HepG2 (cell line): ENCODE results near the gene ANKRA2. TPM values are rescaled to one million over a fixed set of nuclear protein-coding genes. Genes with fewer than 3 reads are reported as not detected.
A peak's percentile ranks its signal among the peaks of the same experiment; 100 is the strongest.

ENCODE experiments used
- BCL6 ChIP-seq: IDR thresholded peaks from 2 replicates; pipeline ENCODE4 v1.6.1; 2016; ENCODE audit warnings: missing genetic modification reagents, missing compliant biosample characterization
- CCAR2 ChIP-seq: fragments of 200-400 bp; formaldehyde crosslinking; optimal IDR thresholded peaks from 2 replicates; pipeline ENCODE3; 2018; ENCODE audit warnings: low read depth, mild to moderate bottlenecking, low read length, moderate library complexity
- FOXK2 ChIP-seq: fragments of 450-650 bp; IDR thresholded peaks from 2 replicates; pipeline ENCODE4 v1.6.1; 2016
- HHEX ChIP-seq: IDR thresholded peaks from 2 replicates; pipeline ENCODE4 v1.6.1; 2016; ENCODE audit warnings: control low read depth
- HOXA3 ChIP-seq: sonication (generic); formaldehyde crosslinking; IDR thresholded peaks from 2 replicates; pipeline ENCODE4 v1.5.0; 2020; ENCODE audit warnings: missing genetic modification reagents
- SETDB1 ChIP-seq: sonication (generic); formaldehyde crosslinking; IDR thresholded peaks from 2 replicates; pipeline ENCODE4 v1.5.1; 2020; ENCODE audit warnings: missing genetic modification reagents, mild to moderate bottlenecking, borderline replicate concordance
- SIX1 ChIP-seq: sonication (generic); formaldehyde crosslinking; IDR thresholded peaks from 2 replicates; pipeline ENCODE4 v1.4.0; 2020; ENCODE audit warnings: missing genetic modification reagents, borderline replicate concordance
- ZBED4 ChIP-seq: sonication (generic); formaldehyde crosslinking; IDR thresholded peaks from 2 replicates; pipeline ENCODE4 v1.4.0; 2020; ENCODE audit warnings: missing genetic modification reagents, borderline replicate concordance
- ZBTB8A ChIP-seq: sonication (generic); formaldehyde crosslinking; IDR thresholded peaks from 2 replicates; pipeline ENCODE4 v1.4.0; 2020; ENCODE audit warnings: mild to moderate bottlenecking, low read depth, missing genetic modification reagents, borderline replicate concordance
- ZC3H13 ChIP-seq: sonication (generic); formaldehyde crosslinking; IDR thresholded peaks from 2 replicates; pipeline ENCODE4 v1.8.1; 2023; ENCODE audit warnings: mild to moderate bottlenecking, missing genetic modification reagents, moderate library complexity
- ZFP90 ChIP-seq: sonication (generic); formaldehyde crosslinking; IDR thresholded peaks from 2 replicates; pipeline ENCODE4 v1.8.0; 2022; ENCODE audit warnings: missing genetic modification reagents, mild to moderate bottlenecking, inconsistent platforms, borderline replicate concordance
- ZNF329 ChIP-seq: sonication (generic); formaldehyde crosslinking; IDR thresholded peaks from 2 replicates; pipeline ENCODE4 v1.9.0; 2021; ENCODE audit warnings: low read depth, mild to moderate bottlenecking, missing genetic modification reagents
- ZNF430 ChIP-seq: sonication (generic); formaldehyde crosslinking; IDR thresholded peaks from 2 replicates; pipeline ENCODE4 v1.9.0; 2021; ENCODE audit warnings: mild to moderate bottlenecking, missing genetic modification reagents
- ZNF432 ChIP-seq: sonication (generic); formaldehyde crosslinking; IDR thresholded peaks from 2 replicates; pipeline ENCODE4 v1.5.0; 2020; ENCODE audit warnings: missing genetic modification reagents, mild to moderate bottlenecking, borderline replicate concordance
- ZNF644 ChIP-seq: IDR thresholded peaks from 2 replicates; pipeline ENCODE4 v1.6.1; 2016; ENCODE audit warnings: low read depth
- ZNF646 ChIP-seq: sonication (generic); formaldehyde crosslinking; IDR thresholded peaks from 2 replicates; pipeline ENCODE4 v1.9.0; 2021; ENCODE audit warnings: mild to moderate bottlenecking, missing genetic modification reagents
- ZNF777 ChIP-seq: sonication (generic); formaldehyde crosslinking; IDR thresholded peaks from 2 replicates; pipeline ENCODE4 v1.4.0; 2020; ENCODE audit warnings: missing genetic modification reagents
- polyA plus RNA-seq, 8 experiments: library from polyadenylated mRNA; depleted of rRNA in 3 of 8; stranded (reverse) in 7 of 8; unstranded in 1 of 8; fragments of >200 nt; fragmentation: Illumina TruSeq in 4 of 8; extraction: Trizol in 4 of 8; gene quantifications; 2 replicates each; pipeline versions ENCODE4 v1.2.1 to v1.2.3, GENCODE V29; 2011 to 2016; ENCODE audit warnings: low read depth in 4 of 8, missing spikeins in 1 of 8, mixed read lengths in 1 of 8; ENCODE audit not compliant: insufficient read depth in 1 of 8
- total RNA-seq, 5 experiments: library from RNA; depleted of rRNA; stranded (reverse); fragments of >200 nt; fragmentation: Illumina TruSeq; extraction: Trizol; gene quantifications; 2 replicates each; pipeline ENCODE4 v1.2.3, GENCODE V29; 2016; ENCODE audit warnings: low read depth in 1 of 5
- TF ChIP-seq, protein P1 (sequence below): sonication (generic); formaldehyde crosslinking; IDR thresholded peaks from 2 replicates; pipeline ENCODE4 v1.4.0; 2020; ENCODE audit warnings: low read depth, mild to moderate bottlenecking, missing genetic modification reagents

The ANKRA2 gene
- total and polyA plus RNA-seq, 2 of the 13 experiments (the other 11 are each of a cell fraction or from before 2014, with no cell fraction given), result 23.6 to 33.6 TPM

DNA sequence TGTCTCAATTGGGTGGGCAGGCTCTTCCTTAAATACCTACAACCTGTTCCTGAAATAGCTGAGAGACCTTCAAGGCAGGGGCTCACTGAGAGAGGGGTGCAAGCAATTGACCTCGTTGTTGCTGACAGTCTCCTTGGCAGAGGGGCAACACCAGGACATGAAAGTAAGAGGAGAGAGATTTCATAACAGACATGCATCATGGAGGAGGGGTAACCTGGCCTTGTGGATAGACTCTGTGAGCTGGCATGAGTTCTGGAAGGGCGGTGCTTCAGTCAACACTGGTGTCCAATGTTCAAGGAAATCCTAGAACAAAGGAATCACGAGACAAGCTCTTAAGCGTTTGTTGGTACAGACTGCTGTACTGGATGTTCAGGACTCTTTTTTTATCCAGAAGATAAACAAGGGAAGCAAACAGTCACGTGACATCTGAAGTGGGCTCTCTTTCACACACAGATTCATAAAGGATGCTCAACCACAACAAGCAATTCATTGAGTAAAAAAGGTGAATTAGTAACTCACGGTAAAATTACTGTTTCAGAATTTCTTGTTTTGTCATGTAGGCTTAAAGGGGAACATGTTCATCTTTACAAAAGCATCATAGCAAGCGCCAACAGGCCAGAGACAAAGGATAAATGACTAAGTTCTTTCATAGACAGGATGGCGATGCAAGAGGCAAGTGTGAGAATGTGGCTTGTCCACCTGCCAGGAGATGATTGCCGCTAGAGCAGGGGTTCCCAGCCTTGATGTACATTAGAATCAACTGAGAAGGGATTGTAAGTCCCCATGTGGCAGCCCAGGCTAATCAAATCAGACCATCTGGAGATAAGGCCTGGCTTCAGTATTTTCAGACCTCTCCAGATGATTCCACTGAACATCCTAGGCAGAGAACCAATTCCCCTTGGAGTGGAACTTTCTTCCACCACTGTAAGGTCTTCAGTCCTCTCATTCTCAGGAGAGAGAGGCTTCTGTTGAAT, 20.7 kb downstream of the ANKRA2 start (continued):
- no peak for TF ChIP-seq ZNF646 (CRISPR knock-in tag)
- TF ChIP-seq SIX1, result peak; percentile 85; the same call in 1 of the 2 replicates
- no peak for TF ChIP-seq ZNF777
- TF ChIP-seq CCAR2, result no peak
- TF ChIP-seq ZC3H13 (CRISPR knock-in tag), result no peak
- peak; percentile 80 for TF ChIP-seq ZNF644 (CRISPR knock-in tag)
- TF ChIP-seq FOXK2, result peak; percentile 98
- TF ChIP-seq SETDB1, result no peak
- 0 out of 2 replicates have a peak, but pooled peaks have one; percentile 62 for TF ChIP-seq ZNF430 (CRISPR knock-in tag)
- 0 out of 2 replicates have a peak, but pooled peaks have one; percentile 52 for TF ChIP-seq ZNF329 (CRISPR knock-in tag)
- TF ChIP-seq, protein P1, sequence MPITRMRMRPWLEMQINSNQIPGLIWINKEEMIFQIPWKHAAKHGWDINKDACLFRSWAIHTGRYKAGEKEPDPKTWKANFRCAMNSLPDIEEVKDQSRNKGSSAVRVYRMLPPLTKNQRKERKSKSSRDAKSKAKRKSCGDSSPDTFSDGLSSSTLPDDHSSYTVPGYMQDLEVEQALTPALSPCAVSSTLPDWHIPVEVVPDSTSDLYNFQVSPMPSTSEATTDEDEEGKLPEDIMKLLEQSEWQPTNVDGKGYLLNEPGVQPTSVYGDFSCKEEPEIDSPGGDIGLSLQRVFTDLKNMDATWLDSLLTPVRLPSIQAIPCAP, result no peak
- no peak for TF ChIP-seq ZBED4
- no peak for TF ChIP-seq ZFP90 (CRISPR knock-in tag)
- no peak for TF ChIP-seq ZNF432 (CRISPR knock-in tag)
- peak; percentile 84 for TF ChIP-seq HHEX
- TF ChIP-seq HOXA3 (CRISPR knock-in tag), result peak; percentile 86
- peak; percentile 94 for TF ChIP-seq BCL6
- no peak for TF ChIP-seq ZBTB8A (CRISPR knock-in tag)
